Liver (tissue), 9 donors: ENCODE measurements around the gene TJP1. TPM values are rescaled to one million over a fixed set of nuclear protein-coding genes. Genes with fewer than 3 reads are reported as not detected.

Experiments
- DNase-seq: peaks from one replicate; pipeline ENCODE4 v3.0.0-alpha.2; 2017; ENCODE audit warnings: low spot score
- H3K27ac ChIP-seq, 2 donors: one replicate each; pipeline ENCODE4 v1.7.0; 2013; ENCODE audit warnings: inconsistent platforms in 2 of 2, low read length in 2 of 2, control low read depth in 1 of 2, low read depth in 1 of 2, mild to moderate bottlenecking in 1 of 2
- H3K27me3 ChIP-seq, 4 donors: one replicate each; pipeline versions ENCODE4 v1.6.1 to v1.7.0; 2013; ENCODE audit warnings: low read length in 3 of 4, inconsistent platforms in 1 of 4, mild to moderate bottlenecking in 1 of 4, moderate library complexity in 1 of 4; ENCODE audit not compliant: control insufficient read depth in 4 of 4, insufficient read depth in 4 of 4
- H3K36me3 ChIP-seq, 4 donors: one replicate each; pipeline versions ENCODE4 v1.6.1 to v1.7.0; 2013; ENCODE audit warnings: low read length in 3 of 4, mild to moderate bottlenecking in 3 of 4, low read depth in 1 of 4, moderate library complexity in 1 of 4; ENCODE audit not compliant: control insufficient read depth in 4 of 4, insufficient read depth in 3 of 4
- H3K4me1 ChIP-seq, 4 donors: one replicate each; pipeline versions ENCODE4 v1.6.1 to v1.7.0; 2013; ENCODE audit warnings: low read length in 3 of 4, mild to moderate bottlenecking in 3 of 4, moderate library complexity in 1 of 4; ENCODE audit not compliant: control insufficient read depth in 4 of 4, insufficient read depth in 4 of 4
- H3K4me3 ChIP-seq, 3 donors: one replicate each; pipeline versions ENCODE4 v1.6.1 to v1.7.0; 2013; ENCODE audit warnings: low read length in 3 of 3, control low read depth in 1 of 3, low read depth in 1 of 3, mild to moderate bottlenecking in 1 of 3
- H3K9ac ChIP-seq, 2 donors: one replicate each; pipeline ENCODE4 v1.7.0; 2013; ENCODE audit warnings: low read length in 2 of 2, mild to moderate bottlenecking in 2 of 2, moderate library complexity in 2 of 2, control low read depth in 1 of 2, low read depth in 1 of 2
- H3K9me3 ChIP-seq, 4 donors: one replicate each; pipeline versions ENCODE4 v1.6.1 to v1.7.0; 2013; ENCODE audit warnings: low read length in 3 of 4; ENCODE audit not compliant: control insufficient read depth in 4 of 4
- ATF3 ChIP-seq: IDR thresholded peaks from 2 replicates; pipeline ENCODE4 v1.6.1; 2016; ENCODE audit warnings: antibody characterized with exemption
- CTCF ChIP-seq: fragments of 150-350 bp; IDR thresholded peaks from 2 replicates; pipeline ENCODE4 v1.5.1; 2017; ENCODE audit warnings: improper control_type of control experiment, low read depth, low read length; ENCODE audit not compliant: missing input control
- EGR1 ChIP-seq, 2 donors: IDR thresholded peaks; 2 replicates each; pipeline ENCODE4 v1.6.1; 2016 to 2018; ENCODE audit warnings: antibody characterized with exemption in 2 of 2, low read depth in 2 of 2
- NR2F2 ChIP-seq: IDR thresholded peaks from 2 replicates; pipeline ENCODE4 v1.6.1; 2016; ENCODE audit warnings: antibody characterized with exemption
- RAD21 ChIP-seq, 2 donors: IDR thresholded peaks; 2 replicates each; pipeline ENCODE4 v1.6.1; 2016; ENCODE audit warnings: antibody characterized with exemption in 2 of 2, mild to moderate bottlenecking in 2 of 2
- REST ChIP-seq: IDR thresholded peaks from 2 replicates; pipeline ENCODE4 v1.6.1; 2016; ENCODE audit warnings: antibody characterized with exemption, mild to moderate bottlenecking
- RXRA ChIP-seq, 2 donors: IDR thresholded peaks; 2 replicates each; pipeline ENCODE4 v1.6.1; 2017 to 2018; ENCODE audit warnings: antibody characterized with exemption in 2 of 2, mild to moderate bottlenecking in 1 of 2
- SP1 ChIP-seq: IDR thresholded peaks from 2 replicates; pipeline ENCODE4 v1.6.1; 2018; ENCODE audit warnings: antibody characterized with exemption, mild to moderate bottlenecking
- TAF1 ChIP-seq: conservative IDR thresholded peaks from 2 replicates; pipeline ENCODE4 v1.6.1; 2016; ENCODE audit warnings: antibody characterized with exemption, mild to moderate bottlenecking
- YY1 ChIP-seq: IDR thresholded peaks from 2 replicates; pipeline ENCODE4 v1.6.1; 2016; ENCODE audit warnings: antibody characterized with exemption, mild to moderate bottlenecking
- ZBTB33 ChIP-seq: IDR thresholded peaks from 2 replicates; pipeline ENCODE4 v1.6.1; 2016; ENCODE audit warnings: antibody characterized with exemption
- WGBS: extraction: QIAGEN DNeasy Blood & Tissue Kit; methylation state at CpG from one replicate; pipeline ENCODE4 v1.1.7; 2013; 5-methylcytosine and 5-hydroxymethylcytosine counted together
- polyA plus RNA-seq, 2 donors: library from polyadenylated mRNA; stranded (reverse) in 1 of 2; unstranded in 1 of 2; fragments of 200-250 nt in 1 of 2; fragments of >200 nt in 1 of 2; fragmentation: Nextera tagmentation in 1 of 2; extraction: Ambion mirVana in 1 of 2; gene quantifications; one replicate each; pipeline versions ENCODE4 v1.2.1 to v1.2.3, GENCODE V29; 2013 to 2015
- total RNA-seq, 2 donors: library from RNA; depleted of rRNA; stranded (reverse); fragments of >200 nt; gene quantifications; one replicate each; pipeline ENCODE4 v1.2.3, GENCODE V29; 2014
- donor health status: healthy.
- donor health status: healthy.
- donor health status: healthy.
- donor health status: healthy.
- donor health status: healthy.

TJP1 gene
- total and polyA plus RNA-seq, 4 donors = 12.6 to 40.4 (median 16.9) TPM

GRCh38 chr15:29840054-29840453, 17.8 kb upstream of the TJP1 start (continued):
- no peak for TF ChIP-seq SP1
- TF ChIP-seq RXRA (IDR thresholded peaks at IDR 0.05) = no peak
- no peak for TF ChIP-seq NR2F2

- Histone ChIP-seq H3K27ac (no peak overlapping the region), H3K4me1 (peaks cover 4 to 26% (median 8%) of the 10 kb centered on the region in 4 donors), H3K36me3 (no peaks in the 10 kb centered on the region), H3K9ac (no peak overlapping the region), H3K4me3 (no peak overlapping the region), H3K27me3 (no peaks in the 10 kb centered on the region), H3K9me3 (no peaks in the 10 kb centered on the region)
- WGBS = 96% methylated on average over 3 of the region's 3 CpGs
- TF ChIP-seq EGR1 (IDR thresholded peaks at IDR 0.05; ENCODE audit: low read depth in 2 of 2) = no peak
- TF ChIP-seq CTCF = no peak
- no peak for TF ChIP-seq ATF3
- TF ChIP-seq ZBTB33 = no peak
- DNase-seq = no peak
These were observed 16.2 kb upstream of the TJP1 start for GRCh38 chr15:29838352-29839010.

GRCh38 chr15:29835301-29835700, 13.0 kb upstream of the TJP1 start:
- Histone ChIP-seq H3K27ac (no peak overlapping the region), H3K4me3 (no peak overlapping the region), H3K4me1 (peaks cover 2 to 10% (median 3%) of the 10 kb centered on the region in 4 donors), H3K36me3 (no peaks in the 10 kb centered on the region), H3K9ac (no peak overlapping the region), H3K27me3 (no peaks in the 10 kb centered on the region), H3K9me3 (no peaks in the 10 kb centered on the region)
- TF ChIP-seq RAD21 (IDR thresholded peaks at IDR 0.05) (peak in 1 of 2 donors; percentile 20), YY1 (no peak), REST (no peak), TAF1 (no peak), NR2F2 (peak; percentile 42)
- 76% methylated on average over 4 of the region's 4 CpGs for WGBS
- DNase-seq = no peak
